Measurements from ENCODE around the gene HELZ. TPM values are rescaled to one million over a fixed set of nuclear protein-coding genes. Genes with fewer than 3 reads are reported as not detected.
"Not testable (repeated sequence)": the region's sequence is repeated elsewhere in the genome, so short reads cannot be mapped to it uniquely, and the experiment has no call there.

The HELZ gene
- total RNA-seq, 1 donor from 2014 or later = 71.0 TPM

DNA sequence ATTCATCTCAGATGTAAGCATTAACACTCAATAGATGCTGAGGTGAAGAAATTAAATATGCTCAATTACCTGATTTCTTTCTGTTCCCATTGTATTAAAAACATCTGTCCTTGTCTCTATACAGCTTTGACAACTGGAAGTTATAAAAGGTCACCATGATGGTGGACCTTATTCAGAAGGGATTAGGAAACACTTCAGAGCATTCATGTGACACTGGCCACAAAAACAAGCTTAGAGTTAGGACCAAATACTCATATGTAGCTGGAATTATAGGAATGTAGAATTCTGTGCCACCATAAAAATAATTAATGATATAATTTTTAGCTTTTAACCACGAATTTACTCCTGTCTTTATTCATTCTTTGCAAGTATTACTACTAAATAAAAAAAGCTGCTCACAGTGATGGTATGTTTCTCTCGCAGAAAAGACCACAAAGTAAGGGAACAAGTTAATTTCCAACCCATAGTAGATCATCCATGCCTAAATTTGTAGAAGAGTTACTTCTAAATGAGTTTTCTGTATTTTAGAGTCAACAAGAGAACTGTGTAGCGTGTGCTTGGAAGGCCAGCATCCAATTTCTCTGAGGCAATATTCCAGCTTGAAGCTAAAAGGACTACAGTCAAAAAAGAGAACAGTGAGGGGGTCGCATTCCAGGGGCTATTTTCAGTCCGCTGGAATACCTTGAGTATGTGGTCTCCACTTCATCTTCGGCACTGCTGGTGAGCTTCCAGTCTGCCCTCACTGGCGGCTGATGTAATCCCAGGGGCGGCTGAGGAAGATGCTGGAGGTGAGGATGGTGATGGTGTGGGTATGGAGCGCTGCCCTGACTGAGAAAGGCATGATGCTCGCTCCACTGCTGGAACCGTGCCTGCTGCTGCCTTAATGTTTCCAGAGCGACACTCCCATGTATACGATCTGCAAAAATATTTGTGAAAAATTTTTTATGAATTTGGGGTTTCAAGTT lies 136.9 kb downstream of the HELZ start:
- Mint-ChIP-seq H3K36me3 (ENCODE audit: insufficient read depth) (peaks cover 31% of the 10 kb centered on the region), H3K4me3 (ENCODE audit: low read depth) (no peak overlapping the region), H3K9me3 (ENCODE audit: low read depth) (no peaks in the 10 kb centered on the region), H3K27me3 (no peaks in the 10 kb centered on the region), H3K27ac (no peak overlapping the region), H3K4me1 (ENCODE audit: low read depth) (peaks cover 5% of the 10 kb centered on the region)
- no peak for DNase-seq (ENCODE audit: low spot score, unreplicated experiment)
- TF ChIP-seq, protein P1, sequence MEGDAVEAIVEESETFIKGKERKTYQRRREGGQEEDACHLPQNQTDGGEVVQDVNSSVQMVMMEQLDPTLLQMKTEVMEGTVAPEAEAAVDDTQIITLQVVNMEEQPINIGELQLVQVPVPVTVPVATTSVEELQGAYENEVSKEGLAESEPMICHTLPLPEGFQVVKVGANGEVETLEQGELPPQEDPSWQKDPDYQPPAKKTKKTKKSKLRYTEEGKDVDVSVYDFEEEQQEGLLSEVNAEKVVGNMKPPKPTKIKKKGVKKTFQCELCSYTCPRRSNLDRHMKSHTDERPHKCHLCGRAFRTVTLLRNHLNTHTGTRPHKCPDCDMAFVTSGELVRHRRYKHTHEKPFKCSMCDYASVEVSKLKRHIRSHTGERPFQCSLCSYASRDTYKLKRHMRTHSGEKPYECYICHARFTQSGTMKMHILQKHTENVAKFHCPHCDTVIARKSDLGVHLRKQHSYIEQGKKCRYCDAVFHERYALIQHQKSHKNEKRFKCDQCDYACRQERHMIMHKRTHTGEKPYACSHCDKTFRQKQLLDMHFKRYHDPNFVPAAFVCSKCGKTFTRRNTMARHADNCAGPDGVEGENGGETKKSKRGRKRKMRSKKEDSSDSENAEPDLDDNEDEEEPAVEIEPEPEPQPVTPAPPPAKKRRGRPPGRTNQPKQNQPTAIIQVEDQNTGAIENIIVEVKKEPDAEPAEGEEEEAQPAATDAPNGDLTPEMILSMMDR (IDR thresholded peaks at IDR 0.05; ENCODE audit: unreplicated experiment) = no peak

- no peaks in the 10 kb centered on the region for H3K27me3 Mint-ChIP-seq
- no peak for DNase-seq (ENCODE audit: low spot score, unreplicated experiment)
- H3K36me3 Mint-ChIP-seq (ENCODE audit: insufficient read depth) = peaks cover 25% of the 10 kb centered on the region
- H3K27ac Mint-ChIP-seq = no peak overlapping the region
- H3K4me1 Mint-ChIP-seq (ENCODE audit: low read depth) = peaks cover 5% of the 10 kb centered on the region
- TF ChIP-seq, protein P1 (IDR thresholded peaks at IDR 0.05; ENCODE audit: unreplicated experiment) = no peak
- no peaks in the 10 kb centered on the region for H3K9me3 Mint-ChIP-seq (ENCODE audit: low read depth)
- no peak overlapping the region for H3K4me3 Mint-ChIP-seq (ENCODE audit: low read depth)
Measured at GRCh38 chr17:67107171-67107570, 137.8 kb downstream of the HELZ start.

DNA sequence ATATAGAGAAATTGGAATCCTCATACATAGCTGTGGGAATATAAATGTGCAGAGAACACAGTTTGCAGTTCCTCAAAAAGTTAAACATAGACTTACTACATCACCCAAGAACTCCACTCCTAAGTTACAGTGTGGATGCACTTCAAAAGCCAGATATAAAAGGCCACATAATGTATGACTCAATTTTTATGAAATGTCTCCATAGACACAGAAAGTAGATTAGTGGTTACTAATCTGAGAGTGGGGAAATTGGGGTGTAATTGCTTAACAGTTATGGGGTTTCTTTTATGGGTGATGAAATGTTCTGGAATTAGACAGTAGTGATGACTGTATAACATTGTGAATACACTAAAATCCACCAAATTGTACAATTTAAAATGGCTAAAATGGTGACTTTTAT lies 139.8 kb downstream of the HELZ start:
- TF ChIP-seq, protein P1 (IDR thresholded peaks at IDR 0.05; ENCODE audit: unreplicated experiment) = no peak
- no peaks in the 10 kb centered on the region for H3K27me3 Mint-ChIP-seq
- peaks cover 25% of the 10 kb centered on the region for H3K36me3 Mint-ChIP-seq (ENCODE audit: insufficient read depth)
- H3K4me3 Mint-ChIP-seq (ENCODE audit: low read depth) = no peak overlapping the region
- H3K27ac Mint-ChIP-seq = no peak overlapping the region
- H3K9me3 Mint-ChIP-seq (ENCODE audit: low read depth) = no peaks in the 10 kb centered on the region
- no peak for DNase-seq (ENCODE audit: low spot score, unreplicated experiment)
- no peaks in the 10 kb centered on the region for H3K4me1 Mint-ChIP-seq (ENCODE audit: low read depth)

- H3K27me3 Mint-ChIP-seq; H3K4me1 Mint-ChIP-seq (ENCODE audit: low read depth); DNase-seq (ENCODE audit: low spot score, unreplicated experiment); H3K9me3 Mint-ChIP-seq (ENCODE audit: low read depth); H3K27ac Mint-ChIP-seq; H3K4me3 Mint-ChIP-seq (ENCODE audit: low read depth): not testable (repeated sequence)
- peaks cover 27% of the 10 kb centered on the region for H3K36me3 Mint-ChIP-seq (ENCODE audit: insufficient read depth)
Measured at GRCh38 chr17:67104641-67105040, 140.4 kb downstream of the HELZ start.

DNA sequence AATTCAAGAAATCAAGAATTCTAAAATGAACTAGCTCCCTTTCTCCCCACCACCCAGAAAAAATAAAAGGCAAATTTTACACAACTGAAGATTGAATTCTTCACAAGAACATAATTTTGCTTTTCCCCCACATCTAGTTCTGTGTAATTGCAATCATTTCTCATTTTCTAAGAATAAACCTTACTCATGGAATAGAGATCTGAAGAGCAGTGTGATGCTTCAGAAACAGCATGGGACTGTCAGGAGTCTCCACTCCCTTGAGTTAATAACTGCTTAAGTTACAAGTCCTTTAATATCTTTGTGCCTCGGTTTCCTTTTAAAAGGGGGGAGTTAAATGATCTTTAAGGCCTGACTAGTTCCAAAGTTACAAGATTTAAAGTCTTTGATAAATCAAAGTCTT lies 147.0 kb downstream of the HELZ start:
- no peak overlapping the region for H3K4me3 Mint-ChIP-seq (ENCODE audit: low read depth)
- no peaks in the 10 kb centered on the region for H3K9me3 Mint-ChIP-seq (ENCODE audit: low read depth)
- H3K27me3 Mint-ChIP-seq = no peaks in the 10 kb centered on the region
- H3K4me1 Mint-ChIP-seq (ENCODE audit: low read depth) = no peaks in the 10 kb centered on the region
- DNase-seq (ENCODE audit: low spot score, unreplicated experiment) = no peak
- H3K27ac Mint-ChIP-seq = no peak overlapping the region
- peaks cover 4% of the 10 kb centered on the region for H3K36me3 Mint-ChIP-seq (ENCODE audit: insufficient read depth)
- TF ChIP-seq, protein P1 (IDR thresholded peaks at IDR 0.05; ENCODE audit: unreplicated experiment) = no peak

DNA sequence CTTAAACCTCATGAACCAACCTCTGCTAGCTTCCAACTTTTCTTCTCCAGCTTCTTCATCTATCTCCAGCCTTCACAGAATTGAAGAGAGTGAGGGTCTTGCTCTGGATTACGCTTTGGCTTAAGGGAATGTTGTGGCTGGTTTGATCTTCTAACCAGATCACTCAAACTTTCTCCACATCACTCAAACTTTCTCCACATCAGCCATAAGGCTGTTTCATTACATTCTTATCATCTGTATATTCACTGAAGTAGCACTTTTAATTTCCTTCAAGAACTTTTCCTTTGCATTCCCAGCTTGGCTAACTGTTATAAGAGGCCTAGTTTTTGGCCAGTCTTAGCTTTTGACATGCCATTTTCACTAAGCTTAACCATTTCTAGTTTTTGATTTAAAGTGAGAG lies 148.4 kb downstream of the HELZ start:
- Mint-ChIP-seq H3K4me3 (ENCODE audit: low read depth) (no peak overlapping the region), H3K27me3 (no peaks in the 10 kb centered on the region), H3K36me3 (ENCODE audit: insufficient read depth) (peaks cover 4% of the 10 kb centered on the region), H3K27ac (no peak overlapping the region), H3K9me3 (ENCODE audit: low read depth) (no peaks in the 10 kb centered on the region), H3K4me1 (ENCODE audit: low read depth) (no peaks in the 10 kb centered on the region)
- no peak for DNase-seq (ENCODE audit: low spot score, unreplicated experiment)
- TF ChIP-seq, protein P1 (IDR thresholded peaks at IDR 0.05; ENCODE audit: unreplicated experiment) = no peak
